Fibroblast of lung (primary cell): ENCODE measurements around the gene SIRPB1. TPM values are rescaled to one million over a fixed set of nuclear protein-coding genes. Genes with fewer than 3 reads are reported as not detected.

Experiments used
- DNase-seq, 2 donors: peaks; one replicate each; pipeline versions ENCODE4 v3.0.0 to v3.0.0-alpha.2; 2010; ENCODE audit warnings: low read depth in 2 of 2
- H2AFZ ChIP-seq: 2 replicates; pipeline ENCODE4 v1.5.1; 2012; ENCODE audit warnings: low read length, control low read depth, inconsistent platforms
- H3K27ac ChIP-seq: 2 replicates; pipeline ENCODE4 v1.5.1; 2011; ENCODE audit warnings: low read length, control low read depth; ENCODE audit not compliant: insufficient read depth
- H3K27me3 ChIP-seq: 2 replicates; pipeline ENCODE4 v1.5.1; 2011; ENCODE audit warnings: mild to moderate bottlenecking, low read length; ENCODE audit not compliant: control insufficient read depth, insufficient read depth
- H3K36me3 ChIP-seq: 2 replicates; pipeline ENCODE4 v1.5.1; 2011; ENCODE audit warnings: low read length; ENCODE audit not compliant: control insufficient read depth, insufficient read depth
- H3K4me1 ChIP-seq: 2 replicates; pipeline ENCODE4 v1.5.1; 2011; ENCODE audit warnings: low read length; ENCODE audit not compliant: control insufficient read depth, insufficient read depth; ENCODE audit errors: extremely low read depth
- H3K4me2 ChIP-seq: 2 replicates; pipeline ENCODE4 v1.5.1; 2011; ENCODE audit warnings: low read length, control low read depth; ENCODE audit not compliant: insufficient read depth; ENCODE audit errors: extremely low read depth
- H3K4me3 ChIP-seq, 4 experiments: fragments of 200-600 bp in 1 of 4; sonication (generic) in 1 of 4; replicated peaks in 1 of 4; 2 replicates each; pipeline ENCODE4 v1.5.1; 2011 to 2016; ENCODE audit warnings: low read length in 4 of 4, low read depth in 3 of 4, mild to moderate bottlenecking in 3 of 4, control low read depth in 2 of 4, inconsistent platforms in 1 of 4, mixed read lengths in 1 of 4; ENCODE audit not compliant: insufficient read depth in 1 of 4; ENCODE audit errors: control extremely low read depth in 1 of 4
- H3K79me2 ChIP-seq: 2 replicates; pipeline ENCODE4 v1.5.1; 2012; ENCODE audit warnings: mild to moderate bottlenecking, low read length, inconsistent platforms; ENCODE audit not compliant: control insufficient read depth, insufficient read depth
- H3K9ac ChIP-seq: 2 replicates; pipeline ENCODE4 v1.5.1; 2011; ENCODE audit warnings: mild to moderate bottlenecking, low read length, control low read depth; ENCODE audit not compliant: insufficient read depth
- H3K9me3 ChIP-seq: 2 replicates; pipeline ENCODE4 v1.5.1; 2012; ENCODE audit warnings: low read depth, low read length; ENCODE audit not compliant: control insufficient read depth, insufficient read depth
- H4K20me1 ChIP-seq: 2 replicates; pipeline ENCODE4 v1.5.1; 2011; ENCODE audit warnings: low read length; ENCODE audit not compliant: control insufficient read depth, insufficient read depth; ENCODE audit errors: extremely low read depth
- EZH2 ChIP-seq: IDR thresholded peaks from 2 replicates; pipeline ENCODE4 v1.5.1; 2012; ENCODE audit warnings: low read length, control low read depth, mild to moderate bottlenecking; ENCODE audit errors: missing control alignments
- polyA plus RNA-seq, 2 donors: library from polyadenylated mRNA; depleted of rRNA in 1 of 2; stranded (reverse) in 1 of 2; unstranded in 1 of 2; fragments of >200 nt; gene quantifications; 2 replicates each; pipeline ENCODE4 v1.2.1, GENCODE V29; 2011 to 2012; ENCODE audit warnings: missing spikeins in 1 of 2
- total RNA-seq: library from RNA; depleted of rRNA; stranded (reverse); fragments of >200 nt; gene quantifications from 2 replicates; pipeline ENCODE4 v1.2.1, GENCODE V29; 2014
- TF ChIP-seq, protein P1 (sequence below), 2 donors: IDR thresholded peaks in 1 of 2; conservative IDR thresholded peaks in 1 of 2; 1 replicate in 1 of 2; 2 replicates in 1 of 2; pipeline ENCODE4 v1.5.1; 2011 to 2012; ENCODE audit warnings: low read length in 2 of 2, control low read depth in 1 of 2, inconsistent platforms in 1 of 2, low read depth in 1 of 2, mild to moderate bottlenecking in 1 of 2

SIRPB1 gene
- total and polyA plus RNA-seq, 2 donors (not counting 1 experiment from before 2014, with no cell fraction given) = 0.17 TPM; not detected in 1

DNA sequence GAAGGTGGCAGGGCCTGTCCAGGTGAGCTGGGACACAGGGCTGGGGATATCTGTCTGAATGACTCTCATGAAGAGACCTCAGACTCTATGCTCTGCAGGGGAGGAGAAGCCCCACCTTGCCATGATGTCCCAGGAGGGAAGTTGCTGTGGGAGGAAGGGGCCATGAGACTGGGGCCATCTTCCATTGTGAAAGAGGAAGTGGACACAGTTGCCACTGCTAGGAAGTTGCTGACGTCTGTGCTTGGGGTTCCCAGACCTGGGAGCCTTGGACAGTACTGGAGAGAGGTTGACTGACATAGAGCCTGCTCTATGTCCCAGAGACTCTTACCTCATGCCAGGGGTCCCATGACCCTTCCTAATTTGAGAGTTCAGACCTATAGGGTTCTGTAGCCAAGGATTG lies 24.5 kb downstream of the SIRPB1 start:
- Histone ChIP-seq H3K4me1 (no peaks in the 10 kb centered on the region), H3K27me3 (no peaks in the 10 kb centered on the region), H3K9ac (no peak overlapping the region), H3K36me3 (no peaks in the 10 kb centered on the region), H3K4me2 (no peak overlapping the region), H2AFZ (no peak overlapping the region), H4K20me1 (no peaks in the 10 kb centered on the region), H3K27ac (no peak overlapping the region), H3K79me2 (no peaks in the 10 kb centered on the region), H3K4me3 (no peak overlapping the region), H3K9me3 (no peaks in the 10 kb centered on the region)
- no peak for TF ChIP-seq EZH2
- TF ChIP-seq, protein P1, sequence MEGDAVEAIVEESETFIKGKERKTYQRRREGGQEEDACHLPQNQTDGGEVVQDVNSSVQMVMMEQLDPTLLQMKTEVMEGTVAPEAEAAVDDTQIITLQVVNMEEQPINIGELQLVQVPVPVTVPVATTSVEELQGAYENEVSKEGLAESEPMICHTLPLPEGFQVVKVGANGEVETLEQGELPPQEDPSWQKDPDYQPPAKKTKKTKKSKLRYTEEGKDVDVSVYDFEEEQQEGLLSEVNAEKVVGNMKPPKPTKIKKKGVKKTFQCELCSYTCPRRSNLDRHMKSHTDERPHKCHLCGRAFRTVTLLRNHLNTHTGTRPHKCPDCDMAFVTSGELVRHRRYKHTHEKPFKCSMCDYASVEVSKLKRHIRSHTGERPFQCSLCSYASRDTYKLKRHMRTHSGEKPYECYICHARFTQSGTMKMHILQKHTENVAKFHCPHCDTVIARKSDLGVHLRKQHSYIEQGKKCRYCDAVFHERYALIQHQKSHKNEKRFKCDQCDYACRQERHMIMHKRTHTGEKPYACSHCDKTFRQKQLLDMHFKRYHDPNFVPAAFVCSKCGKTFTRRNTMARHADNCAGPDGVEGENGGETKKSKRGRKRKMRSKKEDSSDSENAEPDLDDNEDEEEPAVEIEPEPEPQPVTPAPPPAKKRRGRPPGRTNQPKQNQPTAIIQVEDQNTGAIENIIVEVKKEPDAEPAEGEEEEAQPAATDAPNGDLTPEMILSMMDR (conservative IDR thresholded peaks at IDR 0.05 in 1 of 2, IDR thresholded peaks at IDR 0.05 in 1 of 2; ENCODE audit: low read depth in 1 of 2, low read length in 2 of 2) = no peak
- no peak for DNase-seq

DNA sequence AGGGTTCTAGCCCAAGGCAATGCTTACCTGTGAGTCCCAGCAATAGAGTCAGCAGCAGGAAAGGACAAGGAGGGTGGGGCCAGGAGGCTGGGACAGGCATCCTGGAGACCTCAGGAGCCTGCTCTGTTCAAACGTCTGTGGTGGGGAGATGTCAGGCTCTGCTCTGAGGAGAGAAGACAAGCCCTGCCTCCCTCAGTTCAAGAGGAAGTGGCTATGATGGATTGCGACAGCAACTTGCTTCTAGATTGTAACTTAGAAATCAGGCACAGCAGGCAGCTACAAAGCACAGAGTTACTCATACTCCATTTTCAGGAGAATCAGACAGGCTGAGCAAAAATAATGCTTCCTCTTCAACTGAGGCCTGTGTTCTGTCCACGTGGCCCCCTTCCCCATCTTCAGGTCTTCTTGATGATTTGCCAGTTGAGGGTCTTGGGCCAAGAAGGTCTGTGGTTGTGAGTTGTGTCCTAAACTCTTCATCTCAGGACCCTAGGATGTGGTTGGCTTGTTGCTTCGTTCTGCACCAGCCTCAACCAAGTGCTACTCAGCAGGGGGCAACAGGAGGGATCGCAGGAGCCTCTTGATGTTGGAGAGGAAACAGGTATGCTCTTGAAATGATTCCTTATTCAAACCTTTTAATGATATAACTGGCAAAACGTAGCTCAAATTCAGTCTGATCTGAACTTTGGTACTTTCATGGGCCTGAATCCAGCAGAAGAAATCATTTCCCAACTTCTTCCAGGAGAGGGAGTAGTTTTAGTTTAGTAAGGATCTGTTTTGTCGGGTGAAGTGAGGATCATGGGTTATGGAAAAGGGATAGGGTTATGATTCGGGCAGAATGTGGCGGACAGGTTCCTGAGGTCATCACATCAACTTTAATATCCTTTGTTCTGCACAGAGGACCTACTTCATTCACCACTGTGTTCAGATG lies 31.0 kb downstream of the SIRPB1 start:
- Histone ChIP-seq H3K9ac (no peak overlapping the region), H3K9me3 (no peaks in the 10 kb centered on the region), H2AFZ (no peak overlapping the region), H4K20me1 (no peaks in the 10 kb centered on the region), H3K27me3 (no peaks in the 10 kb centered on the region), H3K4me3 (no peak overlapping the region), H3K27ac (no peak overlapping the region), H3K4me1 (no peaks in the 10 kb centered on the region), H3K4me2 (no peak overlapping the region), H3K36me3 (no peaks in the 10 kb centered on the region), H3K79me2 (no peaks in the 10 kb centered on the region)
- no peak for DNase-seq
- TF ChIP-seq, protein P1 (conservative IDR thresholded peaks at IDR 0.05 in 1 of 2, IDR thresholded peaks at IDR 0.05 in 1 of 2; ENCODE audit: low read depth in 1 of 2, low read length in 2 of 2) = no peak
- no peak for TF ChIP-seq EZH2

DNA sequence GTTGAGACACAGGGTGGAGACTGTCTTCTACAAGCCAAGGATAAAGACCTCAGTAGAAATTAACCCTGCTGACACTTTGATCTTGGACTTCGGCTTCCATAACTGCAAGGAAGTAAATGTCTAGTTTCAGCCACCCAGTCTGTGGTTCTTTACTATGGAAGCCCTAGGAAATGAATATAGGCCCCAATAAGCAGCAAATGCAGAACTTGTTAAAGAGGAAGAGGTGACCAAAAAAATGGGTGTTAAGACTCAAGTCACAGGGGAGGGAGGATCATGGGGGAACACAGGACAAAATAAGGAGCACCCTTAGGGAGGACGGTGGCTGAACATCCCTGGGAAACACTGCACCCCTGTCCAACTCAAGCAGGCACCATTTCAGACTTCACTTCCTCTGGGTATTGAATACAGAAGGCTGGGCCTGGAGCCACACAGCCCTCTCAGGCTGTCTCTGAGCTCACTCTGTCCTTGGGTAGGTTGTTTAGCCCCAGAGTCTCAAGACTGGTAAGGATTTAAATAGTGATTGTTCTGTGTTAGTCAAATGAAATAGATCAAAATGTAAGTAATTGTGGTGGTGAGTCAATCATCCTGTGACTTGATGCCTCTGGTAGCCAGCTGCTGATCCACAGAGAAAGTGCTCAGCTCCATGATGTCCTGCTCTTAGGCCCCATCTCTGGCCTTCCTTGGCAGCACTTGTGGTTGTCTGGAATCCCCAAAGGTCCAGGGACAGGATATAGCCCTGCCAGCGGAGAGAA lies 31.9 kb downstream of the SIRPB1 start:
- Histone ChIP-seq H3K4me2 (no peak overlapping the region), H3K27me3 (no peaks in the 10 kb centered on the region), H3K9ac (no peak overlapping the region), H3K27ac (no peak overlapping the region), H4K20me1 (no peaks in the 10 kb centered on the region), H3K36me3 (no peaks in the 10 kb centered on the region), H3K4me1 (no peaks in the 10 kb centered on the region), H2AFZ (no peak overlapping the region), H3K9me3 (no peaks in the 10 kb centered on the region), H3K4me3 (no peak overlapping the region), H3K79me2 (no peaks in the 10 kb centered on the region)
- no peak for TF ChIP-seq EZH2
- TF ChIP-seq, protein P1 (conservative IDR thresholded peaks at IDR 0.05 in 1 of 2, IDR thresholded peaks at IDR 0.05 in 1 of 2; ENCODE audit: low read depth in 1 of 2, low read length in 2 of 2) = no peak
- no peak for DNase-seq
